ENCODE measurements around the gene NUP85. TPM values are rescaled to one million over a fixed set of nuclear protein-coding genes. Genes with fewer than 3 reads are reported as not detected.

Gene NUP85
- polyA plus RNA-seq, 1 experiment = 31.5 TPM

DNA sequence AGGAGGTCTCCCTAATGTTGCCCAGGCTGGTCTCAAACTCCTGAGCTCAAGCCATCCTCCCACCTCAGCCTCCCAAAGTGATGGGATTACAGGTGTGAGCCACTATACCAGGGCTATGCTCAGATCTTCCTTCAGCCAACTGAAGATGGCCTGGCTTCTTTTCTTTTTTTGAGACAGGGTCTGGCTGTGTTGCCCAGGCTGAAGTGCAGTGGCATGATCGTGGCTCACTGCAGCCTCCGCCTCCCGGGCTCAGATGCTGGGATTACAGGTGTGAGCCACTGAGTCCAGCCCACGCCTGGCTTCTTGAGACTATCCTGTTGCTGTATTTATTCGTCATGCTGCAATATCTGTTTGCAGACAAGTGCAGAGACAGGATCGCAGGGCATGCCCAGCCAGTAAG lies 79.6 kb downstream of the NUP85 start:
- no peak for TF ChIP-seq CTCF (IDR thresholded peaks at IDR 0.05; ENCODE audit: low read depth, low read length)
- POLR2A ChIA-PET = interaction anchor here (0.9 kb wide), 1 partner anchor 120 kb away, joined by 9 read pairs; the partner anchor contains the start of gene GRB2

More for the DNA sequence above, 79.6 kb downstream of the NUP85 start:
- CTCF ChIA-PET = interaction anchor here (0.6 to 5.4 kb wide), 2 partner anchors 14 to 38 kb away, joined by 4 to 32 read pairs; partner anchors contain the start of gene MIF4GD
- no peak for DNase-seq (ENCODE audit: low read depth, low spot score)
- Histone ChIP-seq H3K27me3 (ENCODE audit: control insufficient read depth, insufficient read depth, low read length) (no peaks in the 10 kb centered on the region), H3K27ac (ENCODE audit: low read depth, low read length) (no peak overlapping the region), H3K4me3 (ENCODE audit: low read depth, low read length) (no peak overlapping the region), H3K9me3 (ENCODE audit: control insufficient read depth, insufficient read depth, low read length) (no peaks in the 10 kb centered on the region)

Other genes with a start within 250 kb of the NUP85 start
- 1.4 and 1.8 TPM in 2 replicates for gene HID1, start 232.9 kb upstream of the NUP85 start, polyA plus RNA-seq (2011; rRNA removed)
- gene CDR2L, start 218.0 kb upstream of the NUP85 start, polyA plus RNA-seq (2011; rRNA removed) = 8.4 and 11.4 TPM in 2 replicates
- 48.5 and 53.7 TPM in 2 replicates for gene MRPL58, start 193.0 kb upstream of the NUP85 start, polyA plus RNA-seq (2011; rRNA removed)
- gene ATP5PD, start 158.7 kb upstream of the NUP85 start, polyA plus RNA-seq (2011; rRNA removed) = 281 and 292 TPM in 2 replicates
- 29.8 and 36.0 TPM in 2 replicates for gene KCTD2, start 158.5 kb upstream of the NUP85 start, polyA plus RNA-seq (2011; rRNA removed)
- gene SLC16A5, start 117.7 kb upstream of the NUP85 start, polyA plus RNA-seq (2011; rRNA removed) = 2.9 and 3.6 TPM in 2 replicates
- gene ARMC7, start 95.7 kb upstream of the NUP85 start, polyA plus RNA-seq (2011; rRNA removed) = 5.6 and 6.5 TPM in 2 replicates
- 22.6 and 27.9 TPM in 2 replicates for gene NT5C, start 73.9 kb upstream of the NUP85 start, polyA plus RNA-seq (2011; rRNA removed)
- gene JPT1, start 51.2 kb upstream of the NUP85 start, polyA plus RNA-seq (2011; rRNA removed) = 89.8 and 97.0 TPM in 2 replicates
- gene SUMO2, start 22.7 kb upstream of the NUP85 start, polyA plus RNA-seq (2011; rRNA removed) = 356 and 439 TPM in 2 replicates
- gene GGA3, start 55.9 kb downstream of the NUP85 start, polyA plus RNA-seq (2011; rRNA removed) = 25.0 and 25.8 TPM in 2 replicates
- gene MRPS7, start 56.2 kb downstream of the NUP85 start, polyA plus RNA-seq (2011; rRNA removed) = 53.8 and 62.6 TPM in 2 replicates
- gene MIF4GD, start 65.6 kb downstream of the NUP85 start, polyA plus RNA-seq (2011; rRNA removed) = 6.0 and 6.9 TPM in 2 replicates
- 3.5 and 4.4 TPM in 2 replicates for gene SLC25A19, start 83.8 kb downstream of the NUP85 start, polyA plus RNA-seq (2011; rRNA removed)
- gene GRB2, start 200.0 kb downstream of the NUP85 start, polyA plus RNA-seq (2011; rRNA removed) = 53.9 and 63.8 TPM in 2 replicates

All from AG04450 (cell line).